ENCODE data around the gene RTTN. TPM values are rescaled to one million over a fixed set of nuclear protein-coding genes. Genes with fewer than 3 reads are reported as not detected.

Gene RTTN, protein sequence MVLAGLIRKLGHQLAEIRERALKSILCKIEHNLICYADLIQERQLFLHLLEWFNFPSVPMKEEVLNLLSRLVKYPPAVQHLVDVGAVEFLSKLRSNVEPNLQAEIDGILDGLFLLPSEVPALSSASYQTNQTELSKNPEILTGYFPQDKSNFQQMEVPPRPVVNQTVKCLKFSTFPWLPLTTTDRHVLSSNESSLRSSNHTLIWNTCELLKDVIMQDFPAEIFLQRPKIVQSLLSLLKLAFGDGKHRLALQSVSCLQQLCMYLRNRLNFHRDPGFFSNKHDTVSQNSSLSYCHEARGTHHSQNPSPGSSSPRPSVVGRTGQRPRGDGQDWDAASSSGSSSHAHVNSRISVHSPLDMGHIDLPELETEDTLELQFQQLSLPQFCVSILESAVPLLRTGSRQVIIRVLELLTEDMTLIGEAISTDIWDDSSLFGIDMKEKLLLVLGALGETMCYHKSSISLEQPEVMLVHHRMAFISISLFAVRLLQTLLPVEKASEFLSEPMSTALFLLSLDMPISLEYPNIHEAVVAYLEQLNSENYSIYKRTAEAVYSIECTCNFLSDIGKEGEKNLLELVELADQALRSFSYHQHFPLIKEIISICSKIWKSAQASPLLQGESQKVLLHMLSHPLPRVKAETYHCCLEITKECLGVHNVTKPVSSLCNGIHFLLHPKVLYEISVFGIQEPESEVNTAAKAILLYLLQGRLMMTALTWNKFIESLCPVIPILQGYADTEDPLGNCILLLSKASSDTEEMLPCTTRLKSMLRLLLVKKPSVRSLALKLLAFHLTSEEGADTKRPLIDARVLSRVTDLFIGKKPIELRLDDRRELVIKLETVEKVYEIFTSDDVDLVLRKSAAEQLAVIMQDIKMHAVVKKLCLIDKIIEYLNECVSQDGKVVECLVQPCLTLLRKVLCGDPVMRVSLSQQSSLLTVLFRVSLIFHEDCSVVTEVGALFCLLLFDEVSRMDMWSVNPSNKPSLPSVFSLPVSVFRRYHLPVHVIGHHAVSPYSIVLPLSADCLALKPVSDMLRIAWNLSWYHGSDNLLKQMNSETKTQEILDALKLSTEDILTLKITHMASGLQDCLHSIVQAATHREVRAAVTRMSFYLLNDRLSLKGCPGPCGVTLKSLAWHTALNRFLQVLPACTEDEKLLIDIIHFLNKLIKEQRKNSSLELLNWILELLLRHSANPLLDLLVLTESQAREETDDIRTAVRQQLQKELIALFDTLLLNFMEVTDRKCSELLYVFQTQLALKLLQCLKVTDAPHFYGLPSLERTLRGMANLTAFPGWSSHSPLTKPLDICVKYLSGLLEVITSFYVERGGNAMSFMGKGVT (N-terminal part only)
- total RNA-seq (2022; extraction: Qiagen RNA extraction; ENCODE audit: low read depth): 4.1 to 6.5 TPM (median 6.0 TPM) in 5 replicates

DNA sequence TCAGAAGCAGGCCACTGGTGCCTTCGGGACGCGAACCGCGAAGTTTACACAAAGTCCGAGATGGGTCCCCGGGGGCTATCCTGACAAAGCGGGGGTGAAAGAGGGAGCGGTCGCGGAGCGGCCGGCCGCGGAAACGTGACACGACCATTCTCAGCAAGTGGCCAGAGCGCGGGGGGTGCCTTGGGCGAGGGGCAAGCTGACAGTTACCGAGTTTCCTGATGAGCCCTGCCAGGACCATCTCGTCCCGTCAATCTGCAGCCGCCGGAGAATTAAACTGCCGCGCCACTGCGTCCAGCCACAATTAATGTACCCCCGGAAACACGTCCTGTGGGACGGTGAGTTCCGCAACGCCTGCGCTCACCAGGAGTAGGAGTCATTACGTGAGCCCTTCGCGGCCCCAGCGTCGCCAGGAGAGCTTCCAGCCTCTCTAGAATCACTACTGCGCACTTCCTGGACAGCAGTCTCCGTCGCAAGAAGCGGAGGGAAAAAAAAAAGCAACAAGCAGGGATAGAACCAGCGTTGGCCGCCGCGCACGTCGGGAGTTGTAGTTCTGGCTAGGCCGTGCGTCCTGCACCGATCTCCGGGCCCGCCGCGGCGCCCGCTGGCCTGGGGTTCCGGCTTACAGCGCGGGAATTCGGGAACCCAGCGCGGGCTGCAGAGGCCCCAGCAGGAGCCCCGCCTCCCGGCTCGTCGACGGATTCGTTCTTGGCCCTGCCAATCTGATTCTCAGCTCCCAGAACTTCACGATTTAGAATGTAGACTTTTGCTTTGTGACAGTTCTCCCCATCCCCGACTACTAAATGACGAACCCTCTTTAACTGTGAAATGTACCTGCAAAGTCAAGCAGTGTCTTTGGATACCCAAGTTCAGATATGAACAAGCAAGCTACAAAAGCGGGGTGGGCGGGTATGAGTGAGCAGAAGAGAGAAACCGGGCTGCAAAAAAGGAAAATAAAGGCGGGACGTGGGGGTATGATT lies at the start of gene RTTN:
Gene RTTN, minus strand, starts transcription at position 267 of the 977 bp plus-strand sequence. Its CDS starts 29 bp downstream, at position 238.

Other genes starting within 250 kb of the RTTN start
- 27.8 to 32.4 TPM (median 31.2 TPM) in 5 replicates for gene SOCS6, start 83.4 kb upstream of the RTTN start, total RNA-seq (2022; extraction: Qiagen RNA extraction; ENCODE audit: low read depth)